GM18951 (cell line): Measurements from ENCODE around the gene RILPL2.

Experiments used
- POLR2A ChIP-seq: IDR thresholded peaks from 4 replicates; pipeline ENCODE4 v1.6.1; 2011; ENCODE audit warnings: mild to moderate bottlenecking; ENCODE audit not compliant: insufficient read length, insufficient read depth; ENCODE audit errors: extremely low read depth
- in situ Hi-C: fragments of 300-500 bp; cut with MboI; formaldehyde crosslinking; loops from one replicate; pipeline ENCODE4 v1.12.0; 2022; ENCODE audit warnings: low sequenced_read_pairs, mixed read lengths, inconsistent platforms; ENCODE audit not compliant: unreplicated experiment

RILPL2 gene

DNA sequence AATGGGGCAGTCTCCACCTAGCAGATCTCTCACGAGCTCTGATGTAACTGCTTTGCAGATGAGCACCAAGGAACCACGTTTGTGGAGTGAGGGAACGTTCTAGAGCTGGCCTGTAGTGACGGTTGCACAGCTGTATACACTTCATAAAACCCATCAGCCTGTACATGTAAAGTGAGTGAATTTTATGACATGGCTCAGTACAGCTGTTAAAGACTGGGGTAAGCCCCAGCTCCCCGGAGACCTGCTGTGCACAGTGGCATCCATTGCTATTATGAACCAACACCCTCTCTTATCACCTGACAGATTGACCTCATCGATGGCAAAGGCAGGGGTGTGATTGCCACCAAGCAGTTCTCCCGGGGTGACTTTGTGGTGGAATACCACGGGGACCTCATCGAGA lies 31.9 kb downstream of the RILPL2 start:
- in situ Hi-C loops, result no loop called here
- peak; percentile 20 for TF ChIP-seq POLR2A

DNA sequence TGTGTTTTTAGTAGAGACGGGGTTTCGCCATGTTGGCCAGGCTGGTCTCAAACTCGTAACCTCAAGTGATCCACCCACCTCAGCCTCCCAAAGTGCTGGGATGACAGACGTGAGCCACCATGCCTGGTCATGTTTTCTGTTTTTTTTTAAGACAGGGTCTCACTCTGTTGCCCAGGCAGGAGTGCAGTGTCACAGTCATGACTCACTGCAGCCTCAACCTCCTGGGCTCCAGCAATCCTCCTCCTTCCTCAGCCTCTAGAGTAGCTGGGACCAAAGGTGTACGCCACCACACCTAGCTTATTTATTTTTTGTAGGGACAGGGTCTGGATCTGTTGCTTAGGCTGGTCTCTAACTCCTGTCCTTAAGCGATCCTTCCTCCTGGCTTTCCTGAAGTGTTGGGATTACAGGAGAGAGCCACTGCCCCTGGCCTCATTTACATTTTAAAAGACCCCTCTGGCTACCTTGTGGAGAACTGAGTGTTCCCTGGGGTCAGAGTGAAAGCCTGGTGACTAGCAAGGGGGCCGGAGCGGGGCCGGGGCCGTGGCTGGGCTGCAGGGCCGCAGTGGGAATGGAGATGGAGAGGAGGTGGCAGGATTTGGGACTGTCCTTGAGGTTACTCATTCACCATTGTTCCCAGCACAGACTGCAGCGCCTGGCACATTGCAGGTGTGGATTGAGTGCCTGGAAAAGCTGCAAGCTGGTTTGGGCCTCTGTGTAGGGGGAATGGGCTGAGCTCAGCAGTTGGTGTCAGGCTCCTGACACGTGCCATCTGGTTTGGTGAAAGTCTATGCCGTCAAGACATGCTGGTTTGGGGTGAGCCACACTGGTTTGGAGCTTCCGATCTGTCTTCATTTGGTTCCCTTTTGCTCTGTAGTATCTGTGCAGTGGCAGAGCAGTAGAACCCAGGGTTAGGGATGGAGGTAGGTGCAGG lies 34.5 kb downstream of the RILPL2 start:
- no peak for TF ChIP-seq POLR2A
- in situ Hi-C loops, result no loop called here

DNA sequence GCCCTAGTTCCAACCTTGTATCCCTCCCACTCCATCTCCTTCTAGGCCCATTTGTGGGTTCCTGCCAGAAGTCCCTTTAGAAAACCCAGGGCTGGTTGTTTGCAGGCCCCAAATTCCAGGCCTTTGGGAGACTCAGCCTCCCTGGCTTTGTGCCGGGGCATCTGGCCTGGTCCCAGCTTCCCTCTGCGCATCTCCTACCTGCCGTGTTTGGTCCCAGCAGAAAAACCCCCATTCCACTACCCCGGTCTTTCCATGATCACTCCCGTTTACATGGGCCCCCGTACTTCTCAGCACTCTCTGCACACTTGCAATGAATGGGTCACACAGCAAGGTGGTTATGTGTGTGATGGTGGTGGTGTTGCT lies 37.2 kb downstream of the RILPL2 start:
- no peak for TF ChIP-seq POLR2A
- in situ Hi-C loops, result no loop called here

DNA sequence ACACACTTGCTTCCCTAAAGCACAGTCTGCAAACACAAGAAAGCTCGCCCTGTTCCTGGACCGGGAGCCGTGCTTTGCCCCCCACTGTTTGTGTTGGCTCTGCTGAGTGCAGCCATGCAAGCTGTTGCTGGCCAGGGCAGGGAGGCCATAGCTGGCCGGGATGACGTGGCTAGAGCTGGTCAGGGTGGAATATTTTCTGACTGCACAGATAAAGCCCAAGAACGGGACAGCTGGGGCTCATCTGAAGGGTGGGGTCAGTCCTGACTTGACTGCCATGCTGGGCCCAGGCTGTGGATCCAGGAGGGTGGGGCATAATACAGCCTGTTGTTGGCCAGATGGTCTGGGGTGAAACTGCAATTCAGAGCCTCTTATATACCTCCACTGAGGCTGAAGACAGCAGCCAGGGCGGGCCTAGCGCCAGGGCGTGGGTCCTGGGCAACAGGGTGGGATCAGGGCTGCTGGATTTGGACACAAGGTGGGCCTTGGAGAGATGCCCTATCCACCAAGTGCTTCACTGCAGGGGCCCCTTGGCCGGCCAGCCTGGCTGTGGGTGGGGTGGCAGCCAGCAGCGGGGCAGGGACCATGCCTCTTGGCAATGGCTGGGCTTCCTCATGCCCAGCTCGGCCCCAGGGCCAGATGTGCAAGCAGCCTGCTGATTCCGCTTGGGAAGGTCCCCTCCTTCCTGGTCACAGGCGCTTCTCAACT lies 37.8 kb downstream of the RILPL2 start:
- in situ Hi-C loops, result no loop called here
- TF ChIP-seq POLR2A, result no peak

DNA sequence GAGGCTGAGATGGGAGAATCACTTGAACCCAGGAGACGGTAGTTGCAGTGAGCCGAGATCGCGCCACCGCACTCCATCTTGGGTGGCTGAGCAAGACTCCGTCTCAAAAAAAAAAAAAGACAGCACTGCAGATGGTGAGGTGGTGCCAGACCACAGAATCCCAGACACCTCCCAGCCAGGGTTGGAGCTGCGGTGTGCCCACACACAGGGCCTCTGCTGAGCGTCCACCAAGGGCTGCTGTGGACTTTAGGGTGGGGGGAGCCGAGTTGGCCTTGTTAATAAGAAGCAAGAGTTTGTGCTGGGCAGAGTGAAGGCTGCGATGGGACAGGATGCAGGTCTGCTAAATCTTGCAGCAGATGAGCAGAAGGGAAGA lies 38.3 kb downstream of the RILPL2 start:
- in situ Hi-C loops, result no loop called here
- no peak for TF ChIP-seq POLR2A

DNA sequence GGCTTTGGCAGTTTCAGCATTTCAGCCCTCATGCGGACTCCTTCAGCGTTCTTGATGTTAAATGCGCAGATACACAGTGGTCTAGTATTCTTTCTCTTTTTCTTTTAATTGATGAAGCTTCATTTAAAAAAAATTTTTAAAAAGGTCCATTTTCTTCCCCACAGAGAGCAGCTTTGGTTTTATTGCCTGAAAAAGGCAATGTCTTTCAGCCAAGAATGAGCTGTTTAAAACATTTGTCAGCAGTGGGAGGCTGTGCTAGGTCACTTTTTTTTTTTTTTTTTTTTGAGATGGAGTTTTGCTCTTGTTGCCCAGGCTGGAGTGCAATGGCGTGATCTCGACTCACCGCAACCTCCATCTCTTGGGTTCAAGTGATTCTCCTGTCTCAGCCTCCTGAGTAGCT lies 39.1 kb downstream of the RILPL2 start:
- in situ Hi-C loops, result no loop called here
- TF ChIP-seq POLR2A, result no peak

DNA sequence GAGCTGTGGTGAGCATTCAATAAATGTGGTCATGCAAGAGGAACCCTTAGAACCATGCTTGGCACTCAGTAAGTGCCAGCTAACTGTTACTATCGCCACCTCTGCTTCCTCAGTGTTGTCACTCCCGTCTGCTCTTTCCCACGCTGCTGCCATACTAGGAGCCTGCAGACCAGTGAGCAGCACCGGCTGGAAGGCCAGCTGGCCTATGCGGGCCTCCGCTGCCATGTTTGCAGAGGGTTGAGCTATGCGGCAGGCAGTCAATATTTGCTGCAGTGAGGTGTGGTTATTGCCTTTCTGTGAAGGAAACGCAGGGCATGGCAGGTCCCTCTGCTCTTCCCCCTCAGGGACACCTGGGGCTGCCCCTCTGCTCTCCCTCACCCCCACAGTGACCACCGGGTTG lies 39.5 kb downstream of the RILPL2 start:
- in situ Hi-C loops, result no loop called here
- no peak for TF ChIP-seq POLR2A

DNA sequence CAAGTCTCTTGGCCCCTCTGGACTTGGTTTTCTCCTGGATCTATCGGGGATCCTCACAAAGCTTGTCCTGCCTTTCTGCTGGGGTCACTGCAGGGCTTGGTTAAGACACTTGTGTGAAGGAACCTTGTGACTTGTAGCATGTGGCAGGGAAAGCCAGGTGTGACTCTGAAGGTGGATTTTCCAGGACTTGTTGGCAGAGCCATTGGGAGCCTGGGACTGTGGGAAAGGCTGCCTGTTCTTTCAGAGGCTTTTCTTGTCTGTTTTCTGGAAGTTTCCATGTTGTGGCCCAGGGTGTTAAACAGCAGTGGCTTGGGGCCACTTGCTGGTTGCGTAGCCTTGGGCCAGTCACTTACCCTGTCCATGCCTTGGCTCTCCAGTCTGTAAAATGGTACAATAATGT lies 39.9 kb downstream of the RILPL2 start:
- in situ Hi-C loops, result no loop called here
- no peak for TF ChIP-seq POLR2A

DNA sequence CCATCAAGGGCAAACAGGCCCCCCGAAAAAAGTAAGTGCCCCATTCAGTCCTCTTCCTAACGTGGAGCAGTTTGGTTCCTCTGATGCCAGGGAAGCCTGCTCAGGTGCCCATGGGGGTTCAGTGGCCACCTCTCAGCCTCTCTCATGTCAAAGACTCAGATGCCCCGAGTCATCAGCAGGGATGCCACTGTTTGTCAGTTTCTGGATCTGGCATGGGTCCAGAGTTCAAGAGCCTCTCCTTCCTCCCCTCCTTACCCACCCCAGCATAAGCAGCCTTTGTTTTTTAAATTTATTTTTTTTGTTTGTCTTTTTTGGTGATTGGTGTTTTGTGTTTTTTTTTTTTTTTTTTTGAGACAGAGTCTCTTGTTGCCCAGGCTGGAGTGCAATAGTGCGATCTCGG lies 41.2 kb downstream of the RILPL2 start:
- in situ Hi-C loops, result no loop called here
- TF ChIP-seq POLR2A, result no peak

DNA sequence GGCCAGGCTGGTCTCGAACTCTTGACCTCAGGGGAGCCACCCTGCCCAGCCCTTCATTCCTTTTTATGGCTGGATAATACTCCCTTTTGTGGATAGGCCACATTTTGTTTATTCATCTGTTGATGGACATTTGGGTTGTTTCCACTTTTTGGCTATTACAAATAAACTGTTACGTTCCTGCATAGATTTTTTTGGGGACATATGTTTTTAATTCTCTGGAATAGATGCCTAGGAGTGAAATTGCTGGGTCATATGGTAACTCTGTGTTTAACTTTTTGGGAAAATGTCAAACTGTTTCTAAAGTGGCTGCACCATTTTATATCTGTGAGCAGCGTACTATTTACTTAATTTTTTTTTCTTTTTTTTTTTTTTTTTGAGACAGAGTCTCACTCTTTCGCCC lies 42.7 kb downstream of the RILPL2 start:
- no peak for TF ChIP-seq POLR2A
- in situ Hi-C loops, result no loop called here

DNA sequence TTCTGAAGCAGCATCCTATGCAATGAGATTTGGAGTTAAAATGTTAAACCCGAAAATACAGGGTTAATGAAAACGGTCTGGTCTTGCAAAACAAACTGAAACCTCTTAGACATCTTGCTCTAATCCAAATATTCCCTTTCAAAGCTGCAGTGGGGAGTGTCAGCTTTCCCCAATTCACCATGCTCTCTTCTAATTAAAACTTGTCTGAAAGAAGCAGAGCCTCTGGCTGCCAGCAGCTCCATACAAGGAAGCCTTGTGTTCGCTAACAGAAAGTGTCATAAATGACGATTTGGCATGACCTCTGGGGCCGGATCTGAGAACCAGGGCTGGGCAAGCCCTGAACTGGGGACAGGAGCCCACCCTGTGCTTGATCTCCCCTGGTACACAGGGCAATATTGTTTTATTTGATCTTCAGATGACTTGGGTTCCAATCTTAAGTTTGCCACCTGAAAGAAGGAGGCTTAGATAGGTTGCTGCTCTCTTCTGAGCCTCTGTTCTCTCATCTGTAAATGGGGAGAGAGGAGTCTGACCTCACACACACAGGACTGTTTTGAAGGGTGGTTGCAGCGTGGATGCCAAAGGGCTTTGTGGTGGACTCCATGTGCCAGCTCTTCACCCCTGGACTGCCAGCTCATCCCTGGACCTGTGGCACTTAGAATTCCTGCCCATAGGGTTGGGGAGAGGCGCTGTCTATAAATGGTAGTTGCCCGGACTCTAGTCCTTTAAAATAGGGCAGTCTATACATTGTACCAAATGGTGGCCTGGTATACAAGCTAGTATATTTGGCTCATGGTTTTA lies 44.7 kb downstream of the RILPL2 start:
- no peak for TF ChIP-seq POLR2A
- in situ Hi-C loops, result no loop called here

DNA sequence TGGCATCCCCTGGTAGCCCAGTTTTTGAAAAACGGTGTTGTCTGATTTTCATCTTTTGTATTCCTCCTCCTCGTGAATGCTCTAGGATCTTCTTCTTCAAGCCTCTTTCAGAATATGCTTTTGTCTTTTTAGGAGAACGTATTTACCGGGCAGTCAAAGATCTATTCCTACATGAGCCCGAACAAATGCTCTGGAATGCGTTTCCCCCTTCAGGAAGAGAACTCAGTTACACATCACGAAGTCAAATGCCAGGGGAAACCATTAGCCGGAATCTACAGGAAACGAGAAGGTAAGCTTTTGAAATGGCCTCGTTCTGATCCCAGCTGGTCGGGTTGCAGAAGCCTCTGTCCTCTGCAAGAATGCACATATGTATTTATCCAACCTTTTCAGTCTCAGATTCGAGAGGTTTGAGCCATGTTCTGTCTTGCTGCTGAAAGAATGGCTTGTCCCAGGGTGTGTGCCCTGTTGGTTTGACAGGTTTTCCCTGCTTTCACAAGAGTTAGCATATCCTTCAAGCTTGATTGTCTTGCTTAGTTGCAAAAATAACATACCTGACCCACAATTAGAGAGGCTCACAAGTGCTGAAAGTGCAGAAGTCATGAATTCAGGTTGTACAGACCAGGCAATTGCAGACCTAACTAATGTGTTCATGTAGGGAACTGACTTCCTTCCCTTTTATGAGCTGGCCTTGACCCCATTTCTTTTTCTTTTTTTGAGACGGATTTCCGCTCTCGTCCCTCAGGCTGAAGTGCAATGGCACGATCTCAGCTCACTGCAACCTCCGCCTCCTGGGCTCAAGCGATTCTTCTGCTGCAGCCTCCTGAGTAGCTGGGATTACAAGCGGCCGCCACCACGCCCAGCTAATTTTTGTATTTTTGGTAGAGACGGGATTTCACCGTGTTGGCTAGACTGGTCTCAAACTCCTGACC lies 45.7 kb downstream of the RILPL2 start:
- in situ Hi-C loops, result no loop called here
- TF ChIP-seq POLR2A, result no peak
